Fibroblast of lung (primary cell): ENCODE measurements around the gene ARL15. TPM values are rescaled to one million over a fixed set of nuclear protein-coding genes. Genes with fewer than 3 reads are reported as not detected.

Experiments used
- DNase-seq, 2 donors: peaks; one replicate each; pipeline versions ENCODE4 v3.0.0 to v3.0.0-alpha.2; 2010; ENCODE audit warnings: low read depth in 2 of 2
- H2AFZ ChIP-seq: 2 replicates; pipeline ENCODE4 v1.5.1; 2012; ENCODE audit warnings: low read length, control low read depth, inconsistent platforms
- H3K27ac ChIP-seq: 2 replicates; pipeline ENCODE4 v1.5.1; 2011; ENCODE audit warnings: low read length, control low read depth; ENCODE audit not compliant: insufficient read depth
- H3K27me3 ChIP-seq: 2 replicates; pipeline ENCODE4 v1.5.1; 2011; ENCODE audit warnings: mild to moderate bottlenecking, low read length; ENCODE audit not compliant: control insufficient read depth, insufficient read depth
- H3K36me3 ChIP-seq: 2 replicates; pipeline ENCODE4 v1.5.1; 2011; ENCODE audit warnings: low read length; ENCODE audit not compliant: control insufficient read depth, insufficient read depth
- H3K4me1 ChIP-seq: 2 replicates; pipeline ENCODE4 v1.5.1; 2011; ENCODE audit warnings: low read length; ENCODE audit not compliant: control insufficient read depth, insufficient read depth; ENCODE audit errors: extremely low read depth
- H3K4me2 ChIP-seq: 2 replicates; pipeline ENCODE4 v1.5.1; 2011; ENCODE audit warnings: low read length, control low read depth; ENCODE audit not compliant: insufficient read depth; ENCODE audit errors: extremely low read depth
- H3K4me3 ChIP-seq, 4 experiments: fragments of 200-600 bp in 1 of 4; sonication (generic) in 1 of 4; replicated peaks in 1 of 4; 2 replicates each; pipeline ENCODE4 v1.5.1; 2011 to 2016; ENCODE audit warnings: low read length in 4 of 4, low read depth in 3 of 4, mild to moderate bottlenecking in 3 of 4, control low read depth in 2 of 4, inconsistent platforms in 1 of 4, mixed read lengths in 1 of 4; ENCODE audit not compliant: insufficient read depth in 1 of 4; ENCODE audit errors: control extremely low read depth in 1 of 4
- H3K79me2 ChIP-seq: 2 replicates; pipeline ENCODE4 v1.5.1; 2012; ENCODE audit warnings: mild to moderate bottlenecking, low read length, inconsistent platforms; ENCODE audit not compliant: control insufficient read depth, insufficient read depth
- H3K9ac ChIP-seq: 2 replicates; pipeline ENCODE4 v1.5.1; 2011; ENCODE audit warnings: mild to moderate bottlenecking, low read length, control low read depth; ENCODE audit not compliant: insufficient read depth
- H3K9me3 ChIP-seq: 2 replicates; pipeline ENCODE4 v1.5.1; 2012; ENCODE audit warnings: low read depth, low read length; ENCODE audit not compliant: control insufficient read depth, insufficient read depth
- H4K20me1 ChIP-seq: 2 replicates; pipeline ENCODE4 v1.5.1; 2011; ENCODE audit warnings: low read length; ENCODE audit not compliant: control insufficient read depth, insufficient read depth; ENCODE audit errors: extremely low read depth
- EZH2 ChIP-seq: IDR thresholded peaks from 2 replicates; pipeline ENCODE4 v1.5.1; 2012; ENCODE audit warnings: low read length, control low read depth, mild to moderate bottlenecking; ENCODE audit errors: missing control alignments
- polyA plus RNA-seq, 2 donors: library from polyadenylated mRNA; depleted of rRNA in 1 of 2; stranded (reverse) in 1 of 2; unstranded in 1 of 2; fragments of >200 nt; gene quantifications; 2 replicates each; pipeline ENCODE4 v1.2.1, GENCODE V29; 2011 to 2012; ENCODE audit warnings: missing spikeins in 1 of 2
- total RNA-seq: library from RNA; depleted of rRNA; stranded (reverse); fragments of >200 nt; gene quantifications from 2 replicates; pipeline ENCODE4 v1.2.1, GENCODE V29; 2014
- TF ChIP-seq, protein P1 (sequence below), 2 donors: IDR thresholded peaks in 1 of 2; conservative IDR thresholded peaks in 1 of 2; 1 replicate in 1 of 2; 2 replicates in 1 of 2; pipeline ENCODE4 v1.5.1; 2011 to 2012; ENCODE audit warnings: low read length in 2 of 2, control low read depth in 1 of 2, inconsistent platforms in 1 of 2, low read depth in 1 of 2, mild to moderate bottlenecking in 1 of 2

ARL15 gene
- total and polyA plus RNA-seq, 2 donors (not counting 1 experiment from before 2014, with no cell fraction given) = 20.6 to 28.7 TPM

DNA sequence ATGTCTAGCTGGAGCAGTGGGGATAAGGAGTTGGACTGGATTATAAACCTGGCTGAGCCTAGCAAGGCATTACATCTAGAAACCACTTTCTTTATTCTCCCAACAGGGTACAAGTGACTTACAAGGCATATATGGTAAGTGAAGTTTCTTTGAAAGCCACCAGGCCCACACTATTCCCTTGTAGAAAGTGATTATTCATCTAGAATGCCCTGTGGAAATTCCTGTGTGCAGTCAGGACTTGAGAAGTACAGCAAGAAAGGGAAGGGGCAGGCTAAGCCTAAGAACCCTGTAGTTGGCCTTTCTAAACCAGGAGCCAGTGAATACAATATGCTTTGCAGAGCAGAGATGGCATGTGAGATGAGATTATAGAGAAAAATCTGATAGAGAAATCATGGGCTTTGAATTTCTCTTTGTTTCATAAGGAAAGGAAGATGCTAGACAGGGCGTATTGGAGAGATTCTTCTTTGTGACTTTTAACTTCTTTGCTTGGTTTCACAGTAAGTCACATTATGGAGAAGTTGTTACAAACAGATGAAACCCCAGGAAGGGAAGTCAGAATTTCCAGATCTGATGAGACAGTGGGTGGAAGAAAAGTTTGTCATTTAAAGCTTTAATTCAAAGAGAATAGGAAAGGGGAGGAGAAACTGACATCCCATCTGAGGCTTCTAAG, 428.2 kb downstream of the ARL15 start:
- Histone ChIP-seq H3K4me1 (no peaks in the 10 kb centered on the region), H4K20me1 (no peaks in the 10 kb centered on the region), H3K36me3 (no peaks in the 10 kb centered on the region), H3K9me3 (no peaks in the 10 kb centered on the region), H2AFZ (no peak overlapping the region), H3K79me2 (no peaks in the 10 kb centered on the region), H3K9ac (no peak overlapping the region), H3K4me3 (no peak overlapping the region), H3K27ac (no peak overlapping the region), H3K4me2 (no peak overlapping the region), H3K27me3 (no peaks in the 10 kb centered on the region)
- TF ChIP-seq, protein P1, sequence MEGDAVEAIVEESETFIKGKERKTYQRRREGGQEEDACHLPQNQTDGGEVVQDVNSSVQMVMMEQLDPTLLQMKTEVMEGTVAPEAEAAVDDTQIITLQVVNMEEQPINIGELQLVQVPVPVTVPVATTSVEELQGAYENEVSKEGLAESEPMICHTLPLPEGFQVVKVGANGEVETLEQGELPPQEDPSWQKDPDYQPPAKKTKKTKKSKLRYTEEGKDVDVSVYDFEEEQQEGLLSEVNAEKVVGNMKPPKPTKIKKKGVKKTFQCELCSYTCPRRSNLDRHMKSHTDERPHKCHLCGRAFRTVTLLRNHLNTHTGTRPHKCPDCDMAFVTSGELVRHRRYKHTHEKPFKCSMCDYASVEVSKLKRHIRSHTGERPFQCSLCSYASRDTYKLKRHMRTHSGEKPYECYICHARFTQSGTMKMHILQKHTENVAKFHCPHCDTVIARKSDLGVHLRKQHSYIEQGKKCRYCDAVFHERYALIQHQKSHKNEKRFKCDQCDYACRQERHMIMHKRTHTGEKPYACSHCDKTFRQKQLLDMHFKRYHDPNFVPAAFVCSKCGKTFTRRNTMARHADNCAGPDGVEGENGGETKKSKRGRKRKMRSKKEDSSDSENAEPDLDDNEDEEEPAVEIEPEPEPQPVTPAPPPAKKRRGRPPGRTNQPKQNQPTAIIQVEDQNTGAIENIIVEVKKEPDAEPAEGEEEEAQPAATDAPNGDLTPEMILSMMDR (conservative IDR thresholded peaks at IDR 0.05 in 1 of 2, IDR thresholded peaks at IDR 0.05 in 1 of 2; ENCODE audit: low read depth in 1 of 2, low read length in 2 of 2) = no peak
- TF ChIP-seq EZH2 = no peak
- no peak for DNase-seq

DNA sequence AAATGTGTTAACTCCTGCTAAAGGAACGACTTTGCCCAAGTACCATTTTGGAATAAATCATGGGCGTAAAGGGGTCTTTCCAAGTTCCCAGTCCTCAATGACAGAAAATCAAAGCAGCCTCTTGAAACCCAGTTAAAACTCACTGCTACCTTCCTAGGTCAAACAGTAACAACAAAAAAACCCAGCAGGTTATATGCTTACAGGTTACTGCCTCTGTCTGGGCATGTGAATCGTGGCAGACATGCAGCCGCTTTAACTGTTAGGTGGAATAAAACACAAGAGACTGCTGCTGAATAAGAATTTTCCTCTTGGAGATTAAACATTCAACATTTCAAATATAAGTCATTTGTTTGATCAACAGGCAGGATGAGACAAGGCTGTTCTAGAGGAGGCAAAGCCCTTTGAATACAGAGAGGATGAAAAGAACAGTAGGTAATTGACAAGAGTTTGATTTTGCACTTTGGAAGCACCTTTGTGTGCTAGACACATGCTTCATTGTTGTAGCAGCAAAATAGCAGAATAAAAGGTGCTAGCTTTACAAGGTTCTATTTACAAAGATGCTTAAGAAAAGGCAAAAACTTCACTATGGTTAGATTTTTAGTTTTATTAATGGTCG, 430.6 kb downstream of the ARL15 start:
- DNase-seq = no peak
- Histone ChIP-seq H3K4me3 (no peak overlapping the region), H3K79me2 (no peaks in the 10 kb centered on the region), H3K9me3 (no peaks in the 10 kb centered on the region), H3K36me3 (no peaks in the 10 kb centered on the region), H3K4me2 (no peak overlapping the region), H3K27me3 (no peaks in the 10 kb centered on the region), H3K27ac (no peak overlapping the region), H4K20me1 (no peaks in the 10 kb centered on the region), H2AFZ (no peak overlapping the region), H3K9ac (no peak overlapping the region), H3K4me1 (no peaks in the 10 kb centered on the region)
- TF ChIP-seq EZH2 = no peak
- TF ChIP-seq, protein P1 (conservative IDR thresholded peaks at IDR 0.05 in 1 of 2, IDR thresholded peaks at IDR 0.05 in 1 of 2; ENCODE audit: low read depth in 1 of 2, low read length in 2 of 2) = no peak

DNA sequence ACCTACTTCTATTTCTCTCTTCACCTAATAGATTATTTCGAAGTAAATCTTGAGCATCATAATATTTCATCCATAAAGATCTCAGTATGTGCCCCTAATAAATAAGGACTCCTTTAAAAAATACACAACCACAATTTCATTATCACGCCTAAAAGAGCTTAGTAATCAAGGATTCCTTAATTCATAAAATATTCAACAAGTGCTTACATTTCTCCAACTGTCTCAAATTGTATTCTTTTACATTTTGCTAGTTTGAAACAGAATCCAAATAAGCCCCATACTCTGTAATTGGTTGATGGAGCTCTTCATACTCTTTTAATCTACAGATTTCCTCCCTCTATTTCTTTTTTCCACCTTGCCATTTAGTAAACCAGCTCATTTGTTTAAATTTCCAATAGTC, 432.4 kb downstream of the ARL15 start:
- Histone ChIP-seq H3K79me2 (no peaks in the 10 kb centered on the region), H3K4me2 (no peak overlapping the region), H3K4me1 (no peaks in the 10 kb centered on the region), H3K27ac (no peak overlapping the region), H3K4me3 (no peak overlapping the region), H3K36me3 (no peaks in the 10 kb centered on the region), H4K20me1 (no peaks in the 10 kb centered on the region), H3K9ac (no peak overlapping the region), H2AFZ (no peak overlapping the region), H3K9me3 (no peaks in the 10 kb centered on the region), H3K27me3 (no peaks in the 10 kb centered on the region)
- no peak for DNase-seq
- TF ChIP-seq EZH2 = no peak
- TF ChIP-seq, protein P1 (conservative IDR thresholded peaks at IDR 0.05 in 1 of 2, IDR thresholded peaks at IDR 0.05 in 1 of 2; ENCODE audit: low read depth in 1 of 2, low read length in 2 of 2) = no peak
